Type B pancreatic cell (in vitro differentiated cells): ENCODE results near the gene ATP2B2. TPM values are rescaled to one million over a fixed set of nuclear protein-coding genes. Genes with fewer than 3 reads are reported as not detected.
"Not testable (repeated sequence)": the region's sequence is repeated elsewhere in the genome, so short reads cannot be mapped to it uniquely, and the experiment has no call there.

Experiments
- DNase-seq: peaks from one replicate; pipeline ENCODE4 v3.0.0; 2021; ENCODE audit warnings: mixed read lengths; ENCODE audit not compliant: unreplicated experiment; ENCODE audit errors: extremely low spot score
- H3K27ac Mint-ChIP-seq: 2 replicates; pipeline ENCODE4 v1.8.0; 2021; ENCODE audit warnings: mild to moderate bottlenecking, mixed read lengths
- H3K27me3 Mint-ChIP-seq: 2 replicates; pipeline ENCODE4 v1.8.0; 2021; ENCODE audit warnings: mixed read lengths
- H3K36me3 Mint-ChIP-seq: 2 replicates; pipeline ENCODE4 v1.8.0; 2021; ENCODE audit warnings: mixed read lengths
- H3K4me1 Mint-ChIP-seq: one replicate; pipeline ENCODE4 v1.8.0; 2021; ENCODE audit warnings: mixed read lengths; ENCODE audit not compliant: unreplicated experiment
- H3K4me3 Mint-ChIP-seq: 2 replicates; pipeline ENCODE4 v1.8.0; 2021; ENCODE audit warnings: mild to moderate bottlenecking, mixed read lengths
- H3K9me3 Mint-ChIP-seq: 2 replicates; pipeline ENCODE4 v1.8.0; 2021; ENCODE audit warnings: mixed read lengths
- total RNA-seq: library from RNA; stranded (reverse); gene quantifications from 2 replicates; pipeline ENCODE4 v1.2.1, GENCODE V29; 2021; ENCODE audit warnings: low replicate concordance
- TF ChIP-seq, protein P1 (sequence below): fragments of 200-600 bp; sonication (generic); conservative IDR thresholded peaks from 2 replicates; pipeline ENCODE4 v1.5.0; 2021; ENCODE audit warnings: antibody characterized with exemption, mild to moderate bottlenecking

The ATP2B2 gene
- total RNA-seq, 1 donor from 2014 or later, result 0.31 TPM

DNA sequence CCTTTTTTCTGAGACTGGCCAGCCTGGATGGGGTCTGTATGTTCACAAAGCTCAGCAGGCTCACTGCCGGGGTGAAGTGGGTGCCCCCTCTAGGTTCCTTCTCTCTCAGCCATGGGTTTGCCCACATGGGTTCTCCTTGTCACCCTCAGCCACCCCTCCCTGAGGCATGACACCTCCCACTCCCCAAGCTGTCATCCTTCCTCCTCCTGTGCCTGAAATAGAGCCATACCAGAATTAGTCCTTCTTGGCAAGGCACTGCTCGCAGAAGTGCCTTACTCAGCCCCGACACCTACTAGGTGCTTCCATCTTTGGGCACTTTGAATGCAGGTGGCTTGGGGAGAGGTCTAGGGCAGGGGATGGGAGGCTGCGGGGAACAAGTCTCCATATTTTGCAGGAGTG, 121.5 kb downstream of the ATP2B2 start:
- no peak overlapping the region for H3K4me3 Mint-ChIP-seq
- TF ChIP-seq, protein P1, sequence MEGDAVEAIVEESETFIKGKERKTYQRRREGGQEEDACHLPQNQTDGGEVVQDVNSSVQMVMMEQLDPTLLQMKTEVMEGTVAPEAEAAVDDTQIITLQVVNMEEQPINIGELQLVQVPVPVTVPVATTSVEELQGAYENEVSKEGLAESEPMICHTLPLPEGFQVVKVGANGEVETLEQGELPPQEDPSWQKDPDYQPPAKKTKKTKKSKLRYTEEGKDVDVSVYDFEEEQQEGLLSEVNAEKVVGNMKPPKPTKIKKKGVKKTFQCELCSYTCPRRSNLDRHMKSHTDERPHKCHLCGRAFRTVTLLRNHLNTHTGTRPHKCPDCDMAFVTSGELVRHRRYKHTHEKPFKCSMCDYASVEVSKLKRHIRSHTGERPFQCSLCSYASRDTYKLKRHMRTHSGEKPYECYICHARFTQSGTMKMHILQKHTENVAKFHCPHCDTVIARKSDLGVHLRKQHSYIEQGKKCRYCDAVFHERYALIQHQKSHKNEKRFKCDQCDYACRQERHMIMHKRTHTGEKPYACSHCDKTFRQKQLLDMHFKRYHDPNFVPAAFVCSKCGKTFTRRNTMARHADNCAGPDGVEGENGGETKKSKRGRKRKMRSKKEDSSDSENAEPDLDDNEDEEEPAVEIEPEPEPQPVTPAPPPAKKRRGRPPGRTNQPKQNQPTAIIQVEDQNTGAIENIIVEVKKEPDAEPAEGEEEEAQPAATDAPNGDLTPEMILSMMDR, result no peak
- no peak for DNase-seq
- H3K9me3 Mint-ChIP-seq, result no peaks in the 10 kb centered on the region
- H3K27me3 Mint-ChIP-seq, result peaks cover 27% of the 10 kb centered on the region
- H3K36me3 Mint-ChIP-seq, result no peaks in the 10 kb centered on the region
- H3K27ac Mint-ChIP-seq, result no peak overlapping the region
- H3K4me1 Mint-ChIP-seq, result no peaks in the 10 kb centered on the region

- Mint-ChIP-seq H3K4me3 (no peak overlapping the region), H3K4me1 (no peaks in the 10 kb centered on the region), H3K27me3 (peaks cover 27% of the 10 kb centered on the region), H3K36me3 (no peaks in the 10 kb centered on the region), H3K27ac (no peak overlapping the region), H3K9me3 (no peaks in the 10 kb centered on the region)
- TF ChIP-seq, protein P1, result no peak
- DNase-seq, result no peak
These were observed 122.2 kb downstream of the ATP2B2 start for GRCh38 chr3:10382892-10383849.

- not testable (repeated sequence) for H3K27ac Mint-ChIP-seq, H3K9me3 Mint-ChIP-seq, H3K36me3 Mint-ChIP-seq, H3K4me3 Mint-ChIP-seq, H3K4me1 Mint-ChIP-seq, DNase-seq
- peaks cover 30% of the 10 kb centered on the region for H3K27me3 Mint-ChIP-seq
These were observed 122.9 kb downstream of the ATP2B2 start for GRCh38 chr3:10382445-10382844.

- Mint-ChIP-seq H3K4me3 (no peak overlapping the region), H3K36me3 (no peaks in the 10 kb centered on the region), H3K9me3 (no peaks in the 10 kb centered on the region), H3K27ac (no peak overlapping the region), H3K27me3 (peaks cover 27% of the 10 kb centered on the region), H3K4me1 (no peaks in the 10 kb centered on the region)
- TF ChIP-seq, protein P1, result no peak
- no peak for DNase-seq
These were observed 124.0 kb downstream of the ATP2B2 start for GRCh38 chr3:10381336-10381735.

GRCh38 chr3:10380906-10381305, 124.5 kb downstream of the ATP2B2 start:
- peaks cover 30% of the 10 kb centered on the region for H3K27me3 Mint-ChIP-seq
- no peaks in the 10 kb centered on the region for H3K36me3 Mint-ChIP-seq
- no peak overlapping the region for H3K4me3 Mint-ChIP-seq
- DNase-seq, result no peak
- H3K27ac Mint-ChIP-seq, result no peak overlapping the region
- H3K4me1 Mint-ChIP-seq, result no peaks in the 10 kb centered on the region
- TF ChIP-seq, protein P1, result no peak
- H3K9me3 Mint-ChIP-seq, result no peaks in the 10 kb centered on the region

- TF ChIP-seq, protein P1, result no peak
- no peaks in the 10 kb centered on the region for H3K9me3 Mint-ChIP-seq
- no peak for DNase-seq
- no peaks in the 10 kb centered on the region for H3K36me3 Mint-ChIP-seq
- no peak overlapping the region for H3K4me3 Mint-ChIP-seq
- no peaks in the 10 kb centered on the region for H3K4me1 Mint-ChIP-seq
- no peak overlapping the region for H3K27ac Mint-ChIP-seq
- peaks cover 28% of the 10 kb centered on the region for H3K27me3 Mint-ChIP-seq
These were observed 125.4 kb downstream of the ATP2B2 start for GRCh38 chr3:10379961-10380360.
